ENCODE data around the gene SLC45A2.
"Not testable (repeated sequence)": the region's sequence is repeated elsewhere in the genome, so short reads cannot be mapped to it uniquely, and the experiment has no call there.

Gene SLC45A2

GRCh38 chr5:33964132-33964700, 20.3 kb downstream of the SLC45A2 start:
- no peak for DNase-seq

DNA sequence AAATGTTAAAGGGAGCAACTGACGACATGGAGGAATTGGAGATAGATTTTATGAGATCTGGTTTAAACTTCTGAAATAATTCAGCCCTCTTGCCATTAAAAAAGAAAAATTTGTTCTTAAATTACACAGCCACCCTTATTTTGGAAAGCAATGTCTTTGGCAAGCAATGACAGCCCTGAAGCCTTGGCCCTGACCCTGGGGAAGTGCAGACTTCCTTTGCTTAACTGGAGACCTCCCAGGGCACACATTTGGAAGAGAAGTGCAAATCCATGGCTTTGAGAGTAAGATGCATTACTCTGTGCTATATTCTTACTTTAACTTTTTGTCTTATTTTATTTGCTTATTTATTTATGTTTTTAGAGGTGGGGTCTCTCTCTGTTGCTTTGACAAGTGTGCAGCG, 26.3 kb downstream of the SLC45A2 start:
- DNase-seq: no peak

- no peak for DNase-seq
Measured at GRCh38 chr5:33957577-33958150, 26.8 kb downstream of the SLC45A2 start.

- not testable (repeated sequence) for DNase-seq
Measured at GRCh38 chr5:33952175-33952574, 32.3 kb downstream of the SLC45A2 start.

DNA sequence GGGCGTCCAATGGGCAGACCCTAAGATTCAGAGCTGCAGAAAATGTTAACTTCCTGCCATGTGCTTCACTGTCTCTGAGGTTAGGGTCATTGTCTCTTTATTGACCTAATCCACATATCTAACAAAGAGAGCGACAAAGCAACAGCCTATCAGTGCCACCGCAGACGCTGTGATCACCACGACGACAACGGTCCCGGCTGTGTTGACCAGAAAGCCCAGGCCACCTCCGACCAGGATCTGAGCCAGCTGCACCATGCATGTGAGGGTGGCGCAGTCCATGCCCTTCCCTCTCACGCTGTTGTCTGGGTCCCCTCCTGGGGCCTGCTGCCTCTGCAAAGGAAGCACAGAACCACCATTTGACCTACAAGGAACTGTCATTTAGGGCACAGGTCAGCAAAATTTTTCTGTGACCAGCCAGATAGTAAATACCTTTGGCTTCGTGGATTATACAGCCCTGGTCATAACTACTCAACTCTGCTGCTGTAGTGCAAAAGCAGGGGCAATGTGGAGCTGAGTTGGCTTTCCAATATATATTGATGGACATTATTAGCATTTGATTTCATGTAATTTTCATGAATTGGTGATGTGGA, 39.9 kb downstream of the SLC45A2 start:
- no peak for DNase-seq

GRCh38 chr5:33941090-33941489, 43.4 kb downstream of the SLC45A2 start:
- DNase-seq: no peak

GRCh38 chr5:33939556-33940262, 44.8 kb downstream of the SLC45A2 start:
- DNase-seq: no peak

DNA sequence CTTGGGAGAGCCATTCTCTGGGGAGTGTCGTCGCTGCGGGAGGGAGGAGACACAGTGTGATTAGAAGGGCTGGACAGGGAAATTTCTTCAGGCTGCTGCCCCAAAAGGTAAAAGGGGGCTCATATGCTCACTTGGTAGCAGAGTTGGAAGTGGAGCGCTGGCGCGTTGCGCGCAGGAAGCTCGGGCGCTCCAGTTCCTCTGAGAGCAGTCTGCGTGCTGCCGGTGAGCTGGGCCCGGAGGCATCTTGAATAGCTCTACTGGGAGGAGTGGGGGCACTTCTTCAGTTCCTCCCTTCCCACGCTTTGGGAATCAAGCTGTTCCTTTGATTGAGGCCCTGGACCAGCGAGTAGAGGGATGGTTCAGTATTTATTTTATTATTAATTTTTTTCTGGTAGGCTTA, 45.6 kb downstream of the SLC45A2 start:
- no peak for DNase-seq

- DNase-seq: no peak
Measured at GRCh38 chr5:33938507-33938796, 46.0 kb downstream of the SLC45A2 start.

GRCh38 chr5:33937707-33938506, 46.6 kb downstream of the SLC45A2 start:
- no peak for DNase-seq

GRCh38 chr5:33937017-33937706, 47.3 kb downstream of the SLC45A2 start:
- DNase-seq: no peak

- DNase-seq: no peak
Measured at GRCh38 chr5:33936381-33937016, 48.0 kb downstream of the SLC45A2 start, which contains the start of gene RXFP3. Gene RXFP3 (plus strand): TSS chr5:33936386. CDS start chr5:33936741, 355 bp downstream.

GRCh38 chr5:33936004-33936380, 48.5 kb downstream of the SLC45A2 start:
- no peak for DNase-seq

DNA sequence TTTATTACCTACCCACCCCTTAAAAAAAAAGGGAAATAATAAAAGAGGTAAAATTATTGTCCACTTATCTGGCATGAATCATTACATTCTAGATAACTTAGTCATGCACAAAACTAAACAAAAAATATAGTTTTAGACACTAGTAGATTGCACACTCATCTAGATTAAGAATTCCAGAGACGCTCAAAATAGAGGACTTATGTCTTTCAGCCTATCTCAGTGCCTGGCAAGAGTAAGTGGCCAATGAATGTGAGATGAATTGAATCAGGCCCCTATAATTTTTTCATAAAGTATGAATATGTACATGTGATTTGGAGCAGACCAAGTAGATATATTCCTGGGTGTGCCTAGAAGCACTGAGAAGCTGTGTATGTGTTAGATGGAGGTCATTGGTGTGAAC, 50.3 kb downstream of the SLC45A2 start:
- DNase-seq: no peak

- no peak for DNase-seq
Measured at GRCh38 chr5:33933723-33934169, 50.7 kb downstream of the SLC45A2 start.

DNA sequence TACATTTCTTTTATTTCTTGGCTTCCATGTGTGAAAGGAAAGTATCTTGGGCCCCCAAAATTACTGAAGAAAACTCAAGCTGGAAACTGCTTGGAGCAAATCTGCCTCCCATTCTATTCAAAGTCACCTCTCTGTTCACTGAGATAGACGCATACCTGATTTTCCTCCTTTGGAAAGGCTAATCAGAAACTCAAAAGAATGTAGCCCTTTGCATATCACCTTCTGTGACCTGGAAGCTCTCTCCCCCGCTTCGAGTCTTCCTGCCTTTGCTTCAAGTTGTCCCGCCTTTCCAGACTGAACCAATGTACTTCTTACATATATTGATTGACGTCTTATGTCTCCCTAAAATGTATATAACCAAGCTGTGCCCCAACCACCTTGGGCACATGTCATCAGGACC, 53.4 kb downstream of the SLC45A2 start:
- no peak for DNase-seq

- DNase-seq: no peak
Measured at GRCh38 chr5:33929925-33930690, 54.4 kb downstream of the SLC45A2 start.

DNA sequence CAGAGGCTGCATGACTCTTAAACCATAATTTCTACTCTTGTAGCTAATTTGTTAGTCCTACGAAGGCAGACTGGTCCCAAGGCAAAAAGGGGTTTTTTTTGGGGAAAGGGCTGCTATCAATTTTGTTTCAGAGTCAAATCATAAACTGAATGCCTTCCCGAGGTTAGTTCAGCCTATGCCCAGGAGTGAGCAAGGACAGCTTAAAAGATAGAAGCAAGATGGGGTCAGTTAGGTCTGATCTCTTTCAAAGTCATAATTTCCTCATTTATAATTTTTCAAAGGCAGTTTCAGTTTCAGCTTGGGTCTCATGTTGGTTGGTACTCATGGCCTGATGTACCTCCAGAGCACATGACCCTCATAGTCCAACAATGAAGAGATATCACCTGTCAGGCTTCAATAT, 56.2 kb downstream of the SLC45A2 start:
- no peak for DNase-seq

GRCh38 chr5:33927685-33928084, 56.8 kb downstream of the SLC45A2 start:
- DNase-seq: no peak

DNA sequence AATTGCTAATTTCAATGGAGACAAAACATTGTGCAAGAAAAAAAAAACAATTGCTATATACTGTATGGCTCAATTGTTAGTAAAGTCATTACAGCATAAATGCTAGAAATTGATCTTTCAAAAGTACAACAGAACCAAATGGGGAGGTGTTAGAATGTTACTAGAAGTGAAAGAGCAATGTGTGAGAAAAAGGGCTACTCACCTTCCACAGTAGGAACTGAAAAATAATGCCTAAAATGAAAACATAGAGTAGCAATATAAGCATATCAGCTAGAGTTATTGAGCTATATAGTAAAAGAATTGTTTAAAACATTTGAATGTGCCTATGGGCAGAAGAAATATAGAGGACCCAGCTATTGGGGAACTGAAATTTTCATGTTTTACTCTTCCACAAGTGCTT, 59.2 kb downstream of the SLC45A2 start:
- DNase-seq: no peak

DNA sequence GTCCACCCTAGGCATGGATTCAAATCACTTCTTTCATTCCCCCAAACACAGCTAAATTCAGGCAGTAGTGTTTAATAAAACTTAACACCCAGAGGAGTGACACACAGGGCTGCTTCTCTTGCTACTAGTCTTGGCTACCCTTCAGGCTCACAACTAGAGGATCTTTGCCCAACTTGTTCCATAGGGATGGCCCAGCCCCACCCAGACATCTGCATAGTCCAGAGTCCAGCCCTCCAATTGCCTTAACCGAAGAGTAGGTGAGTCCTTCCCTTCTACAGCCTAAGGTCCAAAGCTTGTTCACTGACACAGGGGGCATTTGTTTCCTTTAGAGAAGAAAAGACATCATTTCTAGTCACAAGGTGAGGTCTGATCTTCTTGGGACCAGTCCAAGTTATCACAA, 63.5 kb downstream of the SLC45A2 start:
- DNase-seq: no peak

Data from SIG-M5 (cell line).